H54 (cell line): ENCODE measurements around the gene PPP1R14C.

Source experiments
- DNase-seq: peaks from one replicate; pipeline ENCODE4 v3.0.0; 2011; ENCODE audit warnings: low spot score, mixed read lengths; ENCODE audit not compliant: insufficient read length
- FAIRE-seq: peaks from 3 replicates; lab custom pipeline; 2011; peaks lifted over from hg19 to GRCh38; lab: Jason Lieb, UNC
- POLR2A ChIP-seq: IDR thresholded peaks from 2 replicates; pipeline ENCODE4 v1.6.1; 2011; ENCODE audit warnings: low read depth, mild to moderate bottlenecking, low read length

Gene PPP1R14C

GRCh38 chr6:150200428-150201100, 57.7 kb downstream of the PPP1R14C start:
- DNase-seq (no peak), FAIRE-seq (no peak)
- TF ChIP-seq POLR2A = no peak

GRCh38 chr6:150201285-150201684, 58.4 kb downstream of the PPP1R14C start:
- no peak for TF ChIP-seq POLR2A
- DNase-seq (no peak), FAIRE-seq (no peak)

- DNase-seq = no peak
- no peak for TF ChIP-seq POLR2A
- FAIRE-seq = no peak
Observed at GRCh38 chr6:150201772-150202329, 59.0 kb downstream of the PPP1R14C start.

GRCh38 chr6:150202404-150202803, 59.6 kb downstream of the PPP1R14C start:
- TF ChIP-seq POLR2A = no peak
- no peak for FAIRE-seq
- DNase-seq = no peak

GRCh38 chr6:150202934-150203333, 60.1 kb downstream of the PPP1R14C start:
- TF ChIP-seq POLR2A = no peak
- FAIRE-seq = no peak
- no peak for DNase-seq

GRCh38 chr6:150203378-150203777, 60.5 kb downstream of the PPP1R14C start:
- DNase-seq = no peak
- no peak for FAIRE-seq
- no peak for TF ChIP-seq POLR2A

- TF ChIP-seq POLR2A = no peak
- FAIRE-seq = no peak
Observed at GRCh38 chr6:150203871-150204545, 61.2 kb downstream of the PPP1R14C start.

GRCh38 chr6:150204705-150205472, 62.0 kb downstream of the PPP1R14C start:
- no peak for TF ChIP-seq POLR2A
- FAIRE-seq (no peak), DNase-seq (no peak)

More at GRCh38 chr6:150203871-150204545, 61.2 kb downstream of the PPP1R14C start:
- no peak for DNase-seq

GRCh38 chr6:150207931-150208570, 65.2 kb downstream of the PPP1R14C start:
- DNase-seq (peak; percentile 12), FAIRE-seq (no peak)
- no peak for TF ChIP-seq POLR2A

GRCh38 chr6:150208611-150209352, 65.9 kb downstream of the PPP1R14C start:
- no peak for FAIRE-seq
- no peak for DNase-seq
- TF ChIP-seq POLR2A = no peak

- no peak for FAIRE-seq
- no peak for TF ChIP-seq POLR2A
- DNase-seq = no peak
Observed at GRCh38 chr6:150209415-150209814, 66.6 kb downstream of the PPP1R14C start.

GRCh38 chr6:150211700-150212511, 69.1 kb downstream of the PPP1R14C start:
- no peak for TF ChIP-seq POLR2A
- FAIRE-seq (no peak), DNase-seq (no peak)

- DNase-seq = no peak
- no peak for TF ChIP-seq POLR2A
- no peak for FAIRE-seq
Observed at GRCh38 chr6:150212778-150213177, 69.9 kb downstream of the PPP1R14C start.
